ENCODE measurements around the gene RAB28.

The RAB28 gene
- 7.8 to 14.3 reads per million in 2 donors for total RNA-seq

GRCh38 chr4:13484122-13484748 is at the start of gene RAB28:
RAB28 (minus strand) TSS chr4:13484340.
- peak; percentile 84 to 95 (median 90) for DNase-seq

GRCh38 chr4:13531625-13531998 is 47.5 kb upstream of the RAB28 start:
- DNase-seq: no peak

- no peak for DNase-seq
These were observed 46.9 kb upstream of the RAB28 start for GRCh38 chr4:13530823-13531624.

- DNase-seq: no peak
These were observed 45.2 kb upstream of the RAB28 start for GRCh38 chr4:13529128-13529919.

GRCh38 chr4:13528821-13529127 is 44.6 kb upstream of the RAB28 start:
- no peak for DNase-seq

GRCh38 chr4:13527981-13528820 is 44.1 kb upstream of the RAB28 start:
- peak in 1 of 5 experiments; percentile 58 for DNase-seq

- no peak for DNase-seq
These were observed 43.2 kb upstream of the RAB28 start for GRCh38 chr4:13527192-13527980.

- DNase-seq: no peak
These were observed 42.5 kb upstream of the RAB28 start for GRCh38 chr4:13526658-13527057.

GRCh38 chr4:13525606-13526281 is 41.6 kb upstream of the RAB28 start:
- no peak for DNase-seq

GRCh38 chr4:13524504-13525243 is 40.5 kb upstream of the RAB28 start:
- no peak for DNase-seq

- DNase-seq: no peak
These were observed 39.7 kb upstream of the RAB28 start for GRCh38 chr4:13523591-13524503.

- no peak for DNase-seq
These were observed 39.0 kb upstream of the RAB28 start for GRCh38 chr4:13523105-13523477.

GRCh38 chr4:13522282-13523104 is 38.4 kb upstream of the RAB28 start:
- no peak for DNase-seq

GRCh38 chr4:13521047-13521446 is 36.9 kb upstream of the RAB28 start:
- DNase-seq: no peak

GRCh38 chr4:13516315-13516860 is 32.2 kb upstream of the RAB28 start:
- DNase-seq: no peak

GRCh38 chr4:13515268-13515667 is 31.1 kb upstream of the RAB28 start:
- no peak for DNase-seq

GRCh38 chr4:13514722-13515121 is 30.6 kb upstream of the RAB28 start:
- no peak for DNase-seq

GRCh38 chr4:13511101-13511500 is 27.0 kb upstream of the RAB28 start:
- no peak for DNase-seq
